ENCODE measurements around the gene IL10RA.

The IL10RA gene

GRCh38 chr11:117992620-117993019 lies 6.4 kb downstream of the IL10RA start:
- DNase-seq (ENCODE audit: low spot score), result no peak

GRCh38 chr11:117993988-117994745 lies 8.0 kb downstream of the IL10RA start:
- no peak for DNase-seq (ENCODE audit: low spot score)

- DNase-seq (ENCODE audit: low spot score), result no peak
Measured at GRCh38 chr11:117995472-117995871, 9.3 kb downstream of the IL10RA start.

- no peak for DNase-seq (ENCODE audit: low spot score)
Measured at GRCh38 chr11:117996058-117996457, 9.9 kb downstream of the IL10RA start.

DNA sequence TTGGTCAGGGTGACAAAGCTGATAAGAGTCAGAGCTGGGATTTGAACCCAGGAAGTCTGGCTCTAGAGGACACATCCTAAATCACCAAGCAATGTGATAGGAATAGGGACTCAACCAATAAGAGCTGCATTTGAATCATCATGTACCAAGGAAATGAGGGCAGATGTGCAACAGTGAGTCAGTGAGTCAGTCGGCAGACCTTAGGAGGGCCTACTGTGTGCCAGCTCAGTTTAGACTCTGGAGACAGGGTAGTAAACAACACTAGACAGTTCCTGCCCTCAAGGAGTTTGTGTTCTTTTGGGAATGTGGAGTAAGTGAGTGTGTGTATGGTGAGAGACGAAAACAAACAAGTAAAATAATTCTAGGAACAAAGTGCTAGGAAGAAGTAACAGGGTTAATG lies 11.2 kb downstream of the IL10RA start:
- DNase-seq (ENCODE audit: low spot score), result no peak

- no peak for DNase-seq (ENCODE audit: low spot score)
Measured at GRCh38 chr11:117997823-117998579, 11.8 kb downstream of the IL10RA start.

DNA sequence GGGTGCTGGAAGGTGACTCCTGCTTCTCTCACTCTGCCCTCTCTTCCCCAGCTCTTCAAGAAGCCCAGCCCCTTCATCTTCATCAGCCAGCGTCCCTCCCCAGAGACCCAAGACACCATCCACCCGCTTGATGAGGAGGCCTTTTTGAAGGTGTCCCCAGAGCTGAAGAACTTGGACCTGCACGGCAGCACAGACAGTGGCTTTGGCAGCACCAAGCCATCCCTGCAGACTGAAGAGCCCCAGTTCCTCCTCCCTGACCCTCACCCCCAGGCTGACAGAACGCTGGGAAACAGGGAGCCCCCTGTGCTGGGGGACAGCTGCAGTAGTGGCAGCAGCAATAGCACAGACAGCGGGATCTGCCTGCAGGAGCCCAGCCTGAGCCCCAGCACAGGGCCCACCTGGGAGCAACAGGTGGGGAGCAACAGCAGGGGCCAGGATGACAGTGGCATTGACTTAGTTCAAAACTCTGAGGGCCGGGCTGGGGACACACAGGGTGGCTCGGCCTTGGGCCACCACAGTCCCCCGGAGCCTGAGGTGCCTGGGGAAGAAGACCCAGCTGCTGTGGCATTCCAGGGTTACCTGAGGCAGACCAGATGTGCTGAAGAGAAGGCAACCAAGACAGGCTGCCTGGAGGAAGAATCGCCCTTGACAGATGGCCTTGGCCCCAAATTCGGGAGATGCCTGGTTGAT lies 12.6 kb downstream of the IL10RA start:
- no peak for DNase-seq (ENCODE audit: low spot score)

GRCh38 chr11:117999354-117999993 lies 13.3 kb downstream of the IL10RA start:
- DNase-seq (ENCODE audit: low spot score), result no peak

GRCh38 chr11:118000067-118000849 lies 14.1 kb downstream of the IL10RA start:
- no peak for DNase-seq (ENCODE audit: low spot score)

- no peak for DNase-seq (ENCODE audit: low spot score)
Measured at GRCh38 chr11:118000850-118001228, 14.6 kb downstream of the IL10RA start.

GRCh38 chr11:118001494-118001971 lies 15.3 kb downstream of the IL10RA start:
- DNase-seq (ENCODE audit: low spot score), result no peak

DNA sequence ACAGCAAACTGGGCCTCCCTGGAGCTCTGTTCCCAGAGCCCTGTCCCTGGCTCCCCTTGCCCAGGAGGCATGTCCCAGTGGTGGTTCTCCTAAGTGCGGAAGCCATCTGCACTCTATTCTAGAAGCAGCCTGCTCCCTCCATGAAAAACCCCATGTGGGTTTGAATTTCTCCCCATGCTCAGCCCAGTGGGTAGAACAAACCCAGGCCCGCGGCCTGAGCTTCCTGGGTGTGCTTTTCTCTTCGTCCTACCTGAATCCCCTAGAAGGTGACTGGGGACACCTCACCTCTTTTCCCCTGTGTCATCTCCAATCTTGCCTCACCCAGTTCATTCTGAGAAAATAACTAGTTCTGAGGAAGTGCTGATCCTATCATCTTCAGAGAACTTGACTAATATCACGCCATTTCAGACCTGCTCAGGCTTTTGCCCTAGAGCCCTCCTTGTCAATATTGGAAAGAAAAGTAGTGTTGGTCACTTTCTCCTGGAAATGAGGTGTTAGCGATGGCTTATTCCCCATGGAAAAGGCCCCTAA lies 15.9 kb downstream of the IL10RA start:
- no peak for DNase-seq (ENCODE audit: low spot score)

GRCh38 chr11:118002541-118003423 lies 16.6 kb downstream of the IL10RA start:
- DNase-seq (ENCODE audit: low spot score), result no peak

- DNase-seq (ENCODE audit: low spot score), result no peak
Measured at GRCh38 chr11:118003456-118003855, 17.3 kb downstream of the IL10RA start.

GRCh38 chr11:118004543-118005223 lies 18.5 kb downstream of the IL10RA start:
- DNase-seq (ENCODE audit: low spot score), result no peak

GRCh38 chr11:118005224-118006152 lies 19.3 kb downstream of the IL10RA start:
- no peak for DNase-seq (ENCODE audit: low spot score)

- no peak for DNase-seq (ENCODE audit: low spot score)
Measured at GRCh38 chr11:118006153-118006534, 19.9 kb downstream of the IL10RA start.

- no peak for DNase-seq (ENCODE audit: low spot score)
Measured at GRCh38 chr11:118007040-118007439, 20.8 kb downstream of the IL10RA start.
